ENCODE measurements around the gene UGT3A1.
"Not testable (repeated sequence)": the region's sequence is repeated elsewhere in the genome, so short reads cannot be mapped to it uniquely, and the experiment has no call there.

Gene UGT3A1

DNA sequence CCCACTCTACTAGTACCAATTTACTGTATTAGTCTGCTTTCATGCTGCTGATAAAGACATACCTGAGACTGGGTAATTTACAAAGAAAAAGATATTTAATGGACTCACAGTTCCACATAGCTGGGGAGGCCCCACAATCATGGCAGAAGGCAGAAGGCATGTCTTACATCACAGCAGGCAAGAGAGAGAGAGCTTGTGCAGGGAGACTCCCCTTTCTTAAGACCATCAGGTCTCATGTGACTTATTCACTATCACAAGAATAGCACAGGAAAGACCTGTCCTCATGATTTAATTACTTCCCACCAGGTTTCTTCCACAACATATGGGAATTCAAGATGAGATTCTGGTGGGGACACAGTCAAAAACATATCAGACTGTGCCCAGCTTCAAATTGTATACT is 11.5 kb downstream of the UGT3A1 start:
- no peak for DNase-seq

DNA sequence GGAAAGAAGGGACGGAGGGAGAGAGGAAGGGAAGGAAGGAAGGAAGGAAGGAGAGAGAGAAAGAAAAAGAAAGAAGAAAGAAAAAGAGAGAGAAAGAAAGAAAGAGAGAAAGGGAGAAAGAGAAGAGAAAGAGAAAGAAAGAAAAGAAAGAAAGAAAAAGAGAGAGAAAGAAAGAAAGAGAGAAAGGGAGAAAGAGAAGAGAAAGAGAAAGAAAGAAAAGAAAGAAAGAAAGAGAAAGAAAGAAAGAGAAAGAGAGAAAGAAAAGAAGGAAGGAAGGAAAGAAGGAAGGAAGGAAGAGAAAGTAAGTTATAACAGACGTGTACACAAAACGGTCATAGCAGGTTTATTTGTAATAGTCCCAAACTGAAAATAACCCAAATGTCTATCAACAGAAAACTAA is 14.3 kb downstream of the UGT3A1 start:
- DNase-seq: not testable (repeated sequence)

DNA sequence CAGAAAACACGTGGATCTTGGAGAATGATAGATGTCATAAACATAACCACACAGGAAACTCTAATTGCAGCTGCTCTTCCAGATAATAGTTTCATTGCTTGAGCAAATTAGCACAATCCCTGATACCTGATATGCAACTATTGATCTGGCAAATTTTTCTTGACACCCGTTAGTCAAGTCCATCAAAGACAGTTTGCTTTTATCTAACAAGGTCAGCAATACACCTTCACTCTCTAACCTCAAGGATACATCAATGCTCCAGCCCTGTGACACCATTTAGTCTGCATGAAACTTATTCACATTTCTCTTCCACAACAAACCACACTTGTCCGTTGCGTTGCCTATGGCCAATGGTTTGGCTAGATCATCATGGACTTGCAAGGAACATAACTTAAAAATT is 16.6 kb downstream of the UGT3A1 start:
- DNase-seq: no peak

DNA sequence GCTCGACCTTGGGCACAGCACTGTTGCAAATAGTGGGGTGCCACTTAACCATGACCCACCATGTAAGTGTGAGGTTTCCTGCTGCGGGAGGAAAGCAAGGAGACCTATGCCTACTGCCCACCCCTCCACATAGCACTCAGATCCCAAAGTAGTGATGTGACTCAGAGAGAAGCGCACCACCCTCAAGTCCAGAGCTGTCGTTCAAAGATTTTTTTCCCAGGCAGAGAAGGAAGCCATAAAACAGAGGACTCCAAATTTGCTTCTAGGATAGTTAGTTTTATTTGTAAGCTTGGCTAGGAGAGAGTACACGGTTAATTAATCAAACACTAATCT is 19.3 kb downstream of the UGT3A1 start:
- DNase-seq: no peak

DNA sequence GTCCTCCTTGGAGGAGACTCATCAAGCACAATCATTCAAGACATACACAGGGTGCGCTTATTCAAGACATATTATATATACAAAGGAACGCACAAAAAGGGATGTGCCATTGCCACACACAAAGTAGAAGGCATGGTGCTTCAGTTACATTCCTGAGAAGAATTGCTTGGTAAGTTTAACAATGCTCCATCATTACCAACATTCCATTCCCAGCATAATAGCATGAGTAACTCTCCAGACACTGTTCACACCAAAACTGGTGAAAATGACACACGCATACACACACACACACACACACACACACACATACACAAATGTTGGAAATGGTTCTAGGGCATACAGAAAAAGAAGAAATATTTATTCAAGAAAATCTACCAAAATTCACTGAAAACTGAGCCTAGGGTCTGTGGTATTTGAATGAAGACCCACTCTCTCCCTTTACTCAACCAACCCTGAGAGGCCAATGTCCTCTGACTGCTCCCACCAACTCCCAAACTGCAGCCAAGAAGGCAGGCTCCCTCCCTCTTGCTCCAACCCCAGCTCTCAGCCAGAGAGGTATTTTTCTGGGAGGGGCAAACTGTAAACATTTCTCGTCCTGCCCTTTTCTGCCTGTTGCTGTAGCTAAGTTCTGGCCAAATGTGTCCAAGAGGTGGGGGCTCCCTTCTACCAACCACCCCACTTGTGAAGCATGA is 19.9 kb downstream of the UGT3A1 start:
- DNase-seq: no peak

DNA sequence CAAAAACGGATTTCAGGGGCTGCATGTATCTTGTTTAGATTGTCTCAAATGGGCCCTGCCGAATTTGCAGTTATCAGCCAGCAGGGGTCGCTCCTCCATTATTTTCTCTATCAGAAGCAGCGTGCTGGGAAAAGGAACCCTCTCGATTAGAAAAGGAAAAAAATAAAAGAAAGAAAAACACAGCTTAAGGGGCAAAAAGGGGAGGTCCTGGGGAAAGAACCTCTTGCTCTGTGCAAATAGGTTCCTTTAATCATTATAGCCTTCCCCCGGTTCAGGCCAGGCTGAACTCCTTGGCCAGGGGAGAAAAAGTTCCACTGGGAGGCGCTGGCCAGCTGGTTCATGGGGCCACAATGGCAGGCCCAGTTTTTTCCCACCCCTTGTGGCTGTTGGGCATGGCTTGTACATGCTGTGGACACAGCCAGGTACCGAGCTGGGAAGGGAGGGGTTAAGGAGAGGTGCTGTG is 27.8 kb downstream of the UGT3A1 start:
- DNase-seq: no peak

GRCh38 chr5:35960328-35960727 is 30.9 kb downstream of the UGT3A1 start:
- DNase-seq: no peak

DNA sequence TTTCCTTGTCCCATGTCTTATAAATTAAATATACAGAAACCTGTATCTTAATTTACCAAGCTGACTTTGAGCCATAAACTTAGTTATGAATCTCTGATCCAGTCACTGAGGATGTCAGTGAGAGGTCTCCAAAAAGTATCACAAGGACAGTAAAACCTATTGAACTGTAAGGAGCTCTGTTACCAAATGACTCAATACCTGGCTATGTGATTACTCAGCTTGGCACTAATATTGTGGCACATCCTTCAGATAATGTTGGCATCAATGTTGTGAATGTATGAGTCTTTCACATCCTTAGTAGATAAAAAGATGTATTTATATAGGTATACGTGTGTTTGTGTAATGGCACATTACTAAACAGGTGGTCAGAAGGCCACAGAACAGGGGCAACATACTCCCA is 34.8 kb downstream of the UGT3A1 start:
- DNase-seq: no peak

DNA sequence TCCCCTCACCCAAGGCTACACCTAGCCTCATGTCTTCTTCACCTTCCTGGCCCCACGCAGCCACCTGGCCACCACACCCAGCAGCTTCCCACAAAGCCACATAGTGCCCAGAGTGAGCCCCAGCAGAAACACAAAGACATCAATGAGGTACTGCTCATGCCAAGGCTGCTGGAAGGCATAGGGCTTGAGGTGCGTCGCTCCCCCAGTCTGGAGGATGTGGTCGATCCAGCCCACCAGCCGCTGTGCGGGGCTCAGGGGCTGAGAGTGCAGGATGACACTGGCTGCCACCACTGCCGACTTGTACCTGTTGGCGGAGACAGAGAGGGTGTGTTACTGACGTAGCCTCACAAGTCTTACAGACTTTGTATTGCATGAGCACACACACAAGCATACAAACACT is 37.0 kb downstream of the UGT3A1 start:
- no peak for DNase-seq

DNA sequence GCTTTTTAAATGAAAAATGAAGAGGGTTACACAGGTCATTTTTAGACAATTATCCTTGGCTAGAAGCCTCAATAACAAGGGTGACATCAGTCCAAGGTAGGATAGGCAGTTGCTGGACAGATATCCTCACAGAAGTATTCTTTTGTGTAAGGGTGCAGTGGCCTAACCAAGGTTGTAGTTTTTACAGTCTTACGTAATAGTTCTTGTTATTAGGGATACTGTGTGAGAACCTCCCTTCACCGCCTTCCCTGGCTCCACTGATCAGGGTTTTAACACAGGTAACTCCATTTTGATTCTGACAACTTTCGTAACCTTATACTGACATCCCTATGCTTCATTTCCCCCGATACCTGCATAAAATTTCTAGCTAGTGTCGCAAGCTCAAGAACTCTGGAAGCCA is 44.1 kb downstream of the UGT3A1 start:
- no peak for DNase-seq

- no peak for DNase-seq
These were observed 51.6 kb downstream of the UGT3A1 start for GRCh38 chr5:35939639-35940038.

- no peak for DNase-seq
These were observed 52.5 kb downstream of the UGT3A1 start, which contains the start of gene CAPSL for GRCh38 chr5:35938568-35939227. Gene CAPSL (minus strand): TSS chr5:35938622. CDS start chr5:35921120, 17,502 bp downstream.

DNA sequence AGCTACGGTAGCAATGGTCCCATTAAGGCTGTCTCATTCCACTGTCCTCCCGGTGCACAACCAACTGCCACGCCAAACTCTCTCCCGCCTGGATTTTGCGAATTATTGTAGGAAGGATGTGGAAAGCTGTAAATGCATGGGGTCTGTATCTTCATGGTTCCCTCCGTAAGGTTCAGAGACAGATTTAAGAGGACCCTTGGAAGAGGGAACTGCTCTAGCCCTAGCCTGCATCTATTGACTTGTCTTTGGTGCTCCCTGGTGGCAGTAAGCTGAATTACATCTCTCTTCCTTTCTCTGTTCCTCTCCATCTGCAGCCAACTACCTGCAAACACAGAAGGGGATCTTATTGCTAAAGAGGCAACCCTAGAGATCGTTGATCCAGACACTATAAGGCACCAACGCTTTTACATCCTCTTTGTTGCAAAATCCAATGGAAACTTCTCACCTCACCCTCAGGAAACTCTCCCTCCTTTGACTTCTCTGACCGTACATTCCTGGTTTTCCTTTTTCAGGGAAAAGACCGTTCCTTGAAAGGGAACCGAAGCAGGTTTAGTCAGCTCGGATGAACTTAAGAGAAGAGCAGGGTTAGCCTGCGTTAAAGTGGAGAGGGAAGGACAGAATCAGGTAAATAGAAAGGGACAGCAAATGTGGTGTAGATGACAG is 64.7 kb downstream of the UGT3A1 start:
- DNase-seq: no peak

DNA sequence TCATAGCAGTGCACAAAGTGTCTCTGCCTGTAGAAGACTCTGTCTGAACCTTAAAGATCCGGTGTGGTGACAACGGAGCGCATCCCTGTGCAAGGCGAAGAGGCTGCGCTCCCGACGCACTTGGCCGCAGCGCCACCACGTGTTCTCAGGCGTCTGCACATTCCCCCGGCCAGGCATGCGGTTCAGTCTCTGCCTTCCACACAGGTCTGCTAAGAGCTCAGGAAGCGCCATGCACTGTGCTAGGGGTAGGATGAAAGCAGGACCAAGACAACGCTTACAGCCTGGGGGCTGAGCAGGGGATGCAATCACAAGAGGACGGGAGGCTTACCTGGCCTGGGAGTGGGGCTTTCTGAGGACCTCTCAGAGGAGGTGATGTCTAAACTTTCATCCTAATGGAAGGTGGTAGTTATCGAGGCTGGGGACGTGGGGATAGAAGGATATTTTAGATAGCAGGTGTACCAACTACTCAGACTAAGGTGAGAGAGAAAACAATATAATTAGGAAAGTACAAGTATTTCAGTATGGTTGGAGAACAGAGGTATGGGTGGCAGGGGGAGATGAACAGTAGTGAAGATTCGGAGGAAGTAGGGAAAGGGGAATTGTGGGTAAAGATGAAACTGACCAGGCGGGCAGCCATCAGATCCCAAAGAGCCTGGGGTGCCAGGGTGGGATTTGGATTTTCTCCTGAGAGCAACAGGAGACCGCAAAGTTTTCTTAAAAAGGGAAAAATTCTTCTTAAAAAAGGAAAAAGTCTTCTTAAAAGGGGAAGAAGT is 66.1 kb downstream of the UGT3A1 start:
- no peak for DNase-seq

GRCh38 chr5:35924122-35924949 is 66.9 kb downstream of the UGT3A1 start:
- no peak for DNase-seq

GRCh38 chr5:35922468-35922867 is 68.7 kb downstream of the UGT3A1 start:
- DNase-seq: no peak

DNA sequence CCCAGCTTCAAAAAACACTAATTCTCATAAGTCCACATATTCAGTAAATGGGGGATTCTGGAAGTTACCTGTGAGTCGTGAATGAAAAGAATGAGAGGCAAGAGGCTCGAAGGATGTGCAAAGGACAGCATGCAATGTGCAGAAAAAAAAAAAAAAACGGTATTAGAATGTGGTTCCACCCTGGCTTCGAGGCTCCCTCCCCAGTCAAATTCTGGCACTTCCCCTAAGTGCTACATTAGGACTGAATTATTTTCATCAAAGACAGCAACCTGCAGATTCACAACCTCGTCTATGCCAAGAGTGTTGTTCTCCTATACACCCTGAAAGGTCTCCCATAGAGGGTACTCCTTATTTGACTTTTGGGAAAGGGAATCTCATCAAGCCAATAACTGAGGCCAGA is 69.3 kb downstream of the UGT3A1 start:
- no peak for DNase-seq

DNA sequence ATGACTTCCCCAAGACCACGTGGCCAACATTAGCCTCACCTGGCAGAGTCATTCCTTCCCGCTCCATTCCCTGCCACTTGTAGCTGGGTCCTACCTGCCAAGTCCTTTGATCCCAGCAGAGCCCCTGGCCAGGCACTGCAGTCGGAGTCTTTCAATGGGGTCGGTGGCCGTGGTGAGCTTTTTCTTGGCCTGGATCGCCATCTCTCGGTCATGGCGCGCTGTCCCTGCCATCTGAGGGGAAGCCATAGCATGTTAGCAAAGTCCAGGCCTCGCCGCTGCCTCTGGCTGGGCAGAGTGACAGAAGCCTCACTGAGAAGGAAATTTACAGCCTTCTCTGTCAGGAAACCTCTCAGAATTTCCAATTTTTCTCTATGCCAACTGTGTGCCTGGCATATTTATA is 70.3 kb downstream of the UGT3A1 start:
- DNase-seq: no peak

DNA sequence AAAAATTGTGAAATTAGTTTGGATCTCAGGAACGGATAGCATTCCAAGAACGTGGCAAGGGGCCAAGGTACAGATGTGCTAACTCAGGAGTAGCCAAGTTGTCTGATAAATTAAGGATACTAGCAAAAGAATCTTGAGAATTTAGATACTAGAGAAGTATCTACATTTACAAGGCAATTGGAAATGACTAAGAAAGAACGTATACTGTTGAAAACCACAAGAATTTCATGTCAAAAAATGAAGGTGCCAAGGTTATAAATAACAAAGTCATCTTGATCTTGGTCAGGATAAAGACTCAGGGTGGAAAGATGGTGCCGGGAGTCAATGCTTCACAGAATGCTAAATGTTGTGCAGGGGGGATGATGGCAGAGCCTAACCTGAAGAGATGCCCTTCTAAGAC is 72.0 kb downstream of the UGT3A1 start:
- DNase-seq: no peak

DNA sequence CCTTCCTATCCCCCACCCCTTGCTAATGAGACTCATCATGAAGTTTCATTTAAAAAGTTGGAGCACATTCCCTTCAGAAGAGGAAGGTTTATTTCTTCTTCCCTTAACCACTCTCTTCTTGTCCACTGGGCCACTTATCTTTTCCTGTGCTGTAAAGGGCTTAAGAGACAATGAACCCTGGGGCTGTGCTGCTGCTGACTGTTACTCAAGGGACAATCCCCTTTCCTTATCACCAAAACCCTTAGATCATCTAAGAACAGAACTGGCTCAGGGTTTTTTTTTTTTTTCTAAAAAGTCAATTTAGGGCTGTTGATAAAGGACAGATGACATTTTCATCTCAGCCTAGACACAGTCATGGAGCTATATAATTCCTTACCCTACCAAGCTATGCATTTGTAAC is 82.4 kb downstream of the UGT3A1 start:
- DNase-seq: no peak

- DNase-seq: no peak
These were observed 83.0 kb downstream of the UGT3A1 start for GRCh38 chr5:35908228-35908627.

- no peak for DNase-seq
These were observed 86.6 kb downstream of the UGT3A1 start for GRCh38 chr5:35904443-35905132.

Data from cerebellar nuclear complex (tissue), 1 donor.